ENCODE data around the gene GRID2. TPM values are rescaled to one million over a fixed set of nuclear protein-coding genes. Genes with fewer than 3 reads are reported as not detected.

The GRID2 gene
- total RNA-seq, 1 donor = not detected

DNA sequence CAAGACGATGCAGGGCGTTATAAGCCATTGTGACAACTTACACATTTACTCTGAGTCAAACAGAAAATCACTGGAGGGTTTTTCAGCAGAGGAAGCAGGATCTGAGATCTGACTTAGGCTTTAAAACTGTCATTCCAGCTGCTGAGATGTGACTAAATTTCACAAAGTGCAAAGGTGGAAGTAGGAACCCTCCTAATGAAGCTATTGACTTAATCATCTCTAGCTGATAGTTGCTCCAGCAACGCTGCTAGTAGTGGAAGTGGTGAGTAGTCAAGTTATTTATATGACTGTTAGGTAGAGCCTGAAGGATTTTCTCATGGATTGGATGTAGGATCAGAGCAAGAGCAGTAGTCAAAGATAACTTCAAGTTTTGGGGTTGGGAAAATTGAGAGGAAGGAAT lies 218.6 kb downstream of the GRID2 start:
- no peak overlapping the region for H3K4me2 ChIP-seq (ENCODE audit: insufficient read depth, low read length)
- H3K27me3 ChIP-seq (ENCODE audit: insufficient read depth, low read length) = no peaks in the 10 kb centered on the region
- H3K79me2 ChIP-seq (ENCODE audit: insufficient read depth, low read length) = no peaks in the 10 kb centered on the region
- H4K20me1 ChIP-seq (ENCODE audit: insufficient read depth, low read length) = no peaks in the 10 kb centered on the region
- H2AFZ ChIP-seq (ENCODE audit: low read length) = no peak overlapping the region
- no peaks in the 10 kb centered on the region for H3K9me3 ChIP-seq (ENCODE audit: low read depth, low read length)
- peak; percentile 38 for DNase-seq (ENCODE audit: insufficient read length, low spot score, missing footprints)
- TF ChIP-seq, protein P1, sequence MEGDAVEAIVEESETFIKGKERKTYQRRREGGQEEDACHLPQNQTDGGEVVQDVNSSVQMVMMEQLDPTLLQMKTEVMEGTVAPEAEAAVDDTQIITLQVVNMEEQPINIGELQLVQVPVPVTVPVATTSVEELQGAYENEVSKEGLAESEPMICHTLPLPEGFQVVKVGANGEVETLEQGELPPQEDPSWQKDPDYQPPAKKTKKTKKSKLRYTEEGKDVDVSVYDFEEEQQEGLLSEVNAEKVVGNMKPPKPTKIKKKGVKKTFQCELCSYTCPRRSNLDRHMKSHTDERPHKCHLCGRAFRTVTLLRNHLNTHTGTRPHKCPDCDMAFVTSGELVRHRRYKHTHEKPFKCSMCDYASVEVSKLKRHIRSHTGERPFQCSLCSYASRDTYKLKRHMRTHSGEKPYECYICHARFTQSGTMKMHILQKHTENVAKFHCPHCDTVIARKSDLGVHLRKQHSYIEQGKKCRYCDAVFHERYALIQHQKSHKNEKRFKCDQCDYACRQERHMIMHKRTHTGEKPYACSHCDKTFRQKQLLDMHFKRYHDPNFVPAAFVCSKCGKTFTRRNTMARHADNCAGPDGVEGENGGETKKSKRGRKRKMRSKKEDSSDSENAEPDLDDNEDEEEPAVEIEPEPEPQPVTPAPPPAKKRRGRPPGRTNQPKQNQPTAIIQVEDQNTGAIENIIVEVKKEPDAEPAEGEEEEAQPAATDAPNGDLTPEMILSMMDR (IDR thresholded peaks at IDR 0.05; ENCODE audit: extremely low read depth, low read depth, low read length) = no peak
- no peaks in the 10 kb centered on the region for H3K36me3 ChIP-seq (ENCODE audit: insufficient read depth, low read length)
- H3K4me1 ChIP-seq (ENCODE audit: insufficient read depth, low read length) = no peaks in the 10 kb centered on the region
- H3K4me3 ChIP-seq (ENCODE audit: insufficient read depth, low read length) = no peak overlapping the region
- H3K27ac ChIP-seq (ENCODE audit: low read depth, low read length) = no peak overlapping the region

DNA sequence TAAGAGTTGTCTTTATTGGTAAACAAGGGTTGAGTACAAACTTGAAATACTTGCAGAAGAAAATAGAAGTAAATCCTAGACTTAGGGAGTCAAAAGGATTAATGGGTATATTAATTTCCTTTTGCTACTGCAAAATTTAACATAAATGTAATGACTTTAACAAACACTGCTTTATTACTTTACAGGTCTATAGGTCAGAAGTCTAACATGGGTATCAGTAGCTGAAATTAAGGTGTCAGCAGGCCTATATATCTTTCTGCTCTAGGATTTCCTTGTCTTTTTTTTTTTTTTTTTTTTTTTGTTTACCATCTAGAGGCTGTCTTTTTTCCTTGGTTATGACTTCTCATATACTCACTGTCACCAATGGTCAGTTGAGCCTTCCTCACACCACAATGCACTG lies 220.4 kb downstream of the GRID2 start:
- H4K20me1 ChIP-seq (ENCODE audit: insufficient read depth, low read length) = no peaks in the 10 kb centered on the region
- no peak overlapping the region for H3K27ac ChIP-seq (ENCODE audit: low read depth, low read length)
- no peaks in the 10 kb centered on the region for H3K27me3 ChIP-seq (ENCODE audit: insufficient read depth, low read length)
- no peak overlapping the region for H3K4me2 ChIP-seq (ENCODE audit: insufficient read depth, low read length)
- no peak overlapping the region for H3K4me3 ChIP-seq (ENCODE audit: insufficient read depth, low read length)
- H3K9me3 ChIP-seq (ENCODE audit: low read depth, low read length) = no peaks in the 10 kb centered on the region
- H3K36me3 ChIP-seq (ENCODE audit: insufficient read depth, low read length) = no peaks in the 10 kb centered on the region
- H3K4me1 ChIP-seq (ENCODE audit: insufficient read depth, low read length) = no peaks in the 10 kb centered on the region
- TF ChIP-seq, protein P1 (IDR thresholded peaks at IDR 0.05; ENCODE audit: extremely low read depth, low read depth, low read length) = no peak
- no peaks in the 10 kb centered on the region for H3K79me2 ChIP-seq (ENCODE audit: insufficient read depth, low read length)
- no peak for DNase-seq (ENCODE audit: insufficient read length, low spot score, missing footprints)
- no peak overlapping the region for H2AFZ ChIP-seq (ENCODE audit: low read length)

DNA sequence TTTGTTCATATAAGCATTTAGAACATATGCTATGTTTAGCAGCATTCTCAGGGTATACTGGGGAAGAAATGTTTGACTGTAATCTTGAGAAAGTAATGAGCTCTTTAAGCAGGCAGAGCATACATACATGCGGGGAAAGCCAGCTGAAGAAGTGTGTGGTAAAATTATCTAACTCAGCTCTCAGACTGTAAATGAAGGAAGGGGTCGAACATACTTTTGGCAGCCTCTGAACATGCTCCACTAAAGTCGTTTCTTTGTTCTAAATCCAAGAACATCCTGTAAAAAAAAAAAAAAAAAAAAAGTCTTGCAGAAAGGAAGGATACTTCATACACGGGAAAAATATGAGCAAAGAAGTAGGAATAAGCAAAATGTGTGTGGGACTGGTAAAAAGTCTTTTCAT lies 224.8 kb downstream of the GRID2 start:
- DNase-seq (ENCODE audit: insufficient read length, low spot score, missing footprints) = no peak
- no peaks in the 10 kb centered on the region for H4K20me1 ChIP-seq (ENCODE audit: insufficient read depth, low read length)
- H3K27ac ChIP-seq (ENCODE audit: low read depth, low read length) = no peak overlapping the region
- H2AFZ ChIP-seq (ENCODE audit: low read length) = no peak overlapping the region
- no peak overlapping the region for H3K4me3 ChIP-seq (ENCODE audit: insufficient read depth, low read length)
- no peaks in the 10 kb centered on the region for H3K9me3 ChIP-seq (ENCODE audit: low read depth, low read length)
- H3K4me1 ChIP-seq (ENCODE audit: insufficient read depth, low read length) = no peaks in the 10 kb centered on the region
- no peaks in the 10 kb centered on the region for H3K79me2 ChIP-seq (ENCODE audit: insufficient read depth, low read length)
- no peaks in the 10 kb centered on the region for H3K27me3 ChIP-seq (ENCODE audit: insufficient read depth, low read length)
- H3K36me3 ChIP-seq (ENCODE audit: insufficient read depth, low read length) = no peaks in the 10 kb centered on the region
- H3K4me2 ChIP-seq (ENCODE audit: insufficient read depth, low read length) = no peak overlapping the region
- TF ChIP-seq, protein P1 (IDR thresholded peaks at IDR 0.05; ENCODE audit: extremely low read depth, low read depth, low read length) = no peak

DNA sequence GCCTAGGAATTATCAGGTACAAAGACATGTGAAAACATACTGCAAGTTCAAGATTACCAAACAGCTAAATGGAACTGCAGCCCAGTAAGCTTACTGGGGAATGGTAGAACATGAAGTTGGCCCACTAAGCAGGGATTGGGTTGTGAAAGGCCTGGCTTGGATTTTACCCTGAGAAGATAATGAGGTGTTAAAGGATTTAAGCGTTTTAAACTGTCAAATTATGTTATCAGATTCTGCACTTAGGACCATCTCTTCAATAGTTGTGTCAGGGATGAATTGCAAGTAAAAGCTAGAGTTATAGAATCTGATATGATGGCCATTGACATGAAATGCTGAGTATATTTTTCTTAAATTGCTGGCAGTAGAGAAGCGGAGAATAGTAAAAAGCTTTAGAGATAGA lies 225.7 kb downstream of the GRID2 start:
- TF ChIP-seq, protein P1 (IDR thresholded peaks at IDR 0.05; ENCODE audit: extremely low read depth, low read depth, low read length) = no peak
- DNase-seq (ENCODE audit: insufficient read length, low spot score, missing footprints) = no peak
- H3K4me2 ChIP-seq (ENCODE audit: insufficient read depth, low read length) = no peak overlapping the region

More for the DNA sequence above, 225.7 kb downstream of the GRID2 start:
- no peaks in the 10 kb centered on the region for H3K4me1 ChIP-seq (ENCODE audit: insufficient read depth, low read length)
- no peak overlapping the region for H2AFZ ChIP-seq (ENCODE audit: low read length)
- no peaks in the 10 kb centered on the region for H4K20me1 ChIP-seq (ENCODE audit: insufficient read depth, low read length)
- H3K27ac ChIP-seq (ENCODE audit: low read depth, low read length) = no peak overlapping the region
- no peaks in the 10 kb centered on the region for H3K27me3 ChIP-seq (ENCODE audit: insufficient read depth, low read length)
- H3K79me2 ChIP-seq (ENCODE audit: insufficient read depth, low read length) = no peaks in the 10 kb centered on the region
- no peaks in the 10 kb centered on the region for H3K9me3 ChIP-seq (ENCODE audit: low read depth, low read length)
- no peak overlapping the region for H3K4me3 ChIP-seq (ENCODE audit: insufficient read depth, low read length)
- no peaks in the 10 kb centered on the region for H3K36me3 ChIP-seq (ENCODE audit: insufficient read depth, low read length)
